Fibroblast of villous mesenchyme (primary cell): ENCODE measurements around the gene ABHD17B. TPM values are rescaled to one million over a fixed set of nuclear protein-coding genes. Genes with fewer than 3 reads are reported as not detected.

Experiments
- DNase-seq: peaks from one replicate; pipeline ENCODE4 v3.0.0-alpha.2; 2010; ENCODE audit warnings: low read depth
- H3K4me3 ChIP-seq: 2 replicates; pipeline ENCODE4 v1.5.1; 2011; ENCODE audit warnings: low read depth, mild to moderate bottlenecking, low read length
- total RNA-seq: library from RNA; depleted of rRNA; stranded (reverse); fragments of >200 nt; gene quantifications from 2 replicates; pipeline ENCODE4 v1.2.3, GENCODE V29; 2012
- TF ChIP-seq, protein P1 (sequence below): IDR thresholded peaks from 2 replicates; pipeline ENCODE4 v1.5.1; 2012; ENCODE audit warnings: low read depth, mild to moderate bottlenecking, low read length; ENCODE audit not compliant: insufficient read depth

Gene ABHD17B
- total RNA-seq, 1 donor, result 27.2 TPM

DNA sequence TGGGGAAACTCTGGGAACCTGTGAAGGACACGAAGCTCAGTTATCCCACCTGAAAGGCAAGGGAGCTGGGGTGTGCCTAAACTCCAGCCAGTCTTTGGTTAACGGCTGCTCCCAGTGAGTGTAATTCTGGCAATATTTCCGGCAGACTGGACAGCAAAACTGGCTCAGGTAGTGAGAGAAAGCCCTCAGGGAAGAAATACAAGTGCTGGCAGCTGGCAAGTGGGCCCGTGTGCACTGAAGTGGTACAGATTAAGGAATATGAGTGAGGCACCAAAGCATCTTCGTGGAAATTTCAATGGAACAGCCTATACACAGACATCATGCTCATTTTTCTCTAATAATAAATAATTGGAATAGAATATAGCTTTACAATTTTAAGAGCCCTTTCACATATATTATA lies 56.2 kb downstream of the ABHD17B start:
- DNase-seq, result no peak
- H3K4me3 ChIP-seq, result no peak overlapping the region
- TF ChIP-seq, protein P1, sequence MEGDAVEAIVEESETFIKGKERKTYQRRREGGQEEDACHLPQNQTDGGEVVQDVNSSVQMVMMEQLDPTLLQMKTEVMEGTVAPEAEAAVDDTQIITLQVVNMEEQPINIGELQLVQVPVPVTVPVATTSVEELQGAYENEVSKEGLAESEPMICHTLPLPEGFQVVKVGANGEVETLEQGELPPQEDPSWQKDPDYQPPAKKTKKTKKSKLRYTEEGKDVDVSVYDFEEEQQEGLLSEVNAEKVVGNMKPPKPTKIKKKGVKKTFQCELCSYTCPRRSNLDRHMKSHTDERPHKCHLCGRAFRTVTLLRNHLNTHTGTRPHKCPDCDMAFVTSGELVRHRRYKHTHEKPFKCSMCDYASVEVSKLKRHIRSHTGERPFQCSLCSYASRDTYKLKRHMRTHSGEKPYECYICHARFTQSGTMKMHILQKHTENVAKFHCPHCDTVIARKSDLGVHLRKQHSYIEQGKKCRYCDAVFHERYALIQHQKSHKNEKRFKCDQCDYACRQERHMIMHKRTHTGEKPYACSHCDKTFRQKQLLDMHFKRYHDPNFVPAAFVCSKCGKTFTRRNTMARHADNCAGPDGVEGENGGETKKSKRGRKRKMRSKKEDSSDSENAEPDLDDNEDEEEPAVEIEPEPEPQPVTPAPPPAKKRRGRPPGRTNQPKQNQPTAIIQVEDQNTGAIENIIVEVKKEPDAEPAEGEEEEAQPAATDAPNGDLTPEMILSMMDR, result no peak

DNA sequence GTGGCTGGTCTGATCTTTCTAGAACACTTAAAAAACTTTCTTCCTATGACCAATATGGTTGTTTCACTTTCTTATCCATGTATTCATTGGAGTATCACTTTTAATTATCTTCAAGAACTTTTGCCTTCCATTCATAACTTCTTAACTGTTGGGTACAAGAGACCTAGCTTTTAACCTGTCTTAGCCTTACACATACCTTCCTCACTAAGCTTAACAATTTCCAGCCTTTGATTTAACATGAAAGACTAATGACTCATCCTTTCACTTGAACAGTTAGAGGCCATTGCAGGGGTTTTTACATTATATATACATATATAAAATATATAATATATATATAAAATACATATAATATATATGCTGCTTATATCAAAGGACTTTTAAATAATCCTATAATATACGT lies 57.9 kb downstream of the ABHD17B start:
- no peak for DNase-seq
- TF ChIP-seq, protein P1, result no peak
- no peak overlapping the region for H3K4me3 ChIP-seq

DNA sequence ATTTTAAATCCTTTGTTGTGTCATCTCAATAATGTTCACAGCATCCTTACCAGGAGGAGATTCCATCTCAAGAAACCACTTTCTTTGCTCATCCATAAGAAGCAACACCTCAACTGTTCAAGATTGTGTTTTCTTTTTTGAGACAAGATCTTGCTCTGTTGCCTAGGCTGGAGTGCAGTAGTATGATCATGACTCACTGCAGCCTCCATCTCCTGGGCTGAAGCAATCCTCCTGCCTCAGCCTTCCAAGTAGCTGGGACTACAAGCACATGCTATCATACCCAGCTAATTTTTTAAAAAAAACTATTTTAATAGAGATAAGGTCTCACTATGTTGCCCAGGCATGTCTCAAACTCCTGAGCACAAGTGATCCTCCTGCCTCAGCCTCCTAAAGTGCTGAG lies 60.0 kb downstream of the ABHD17B start:
- no peak for DNase-seq
- no peak overlapping the region for H3K4me3 ChIP-seq
- TF ChIP-seq, protein P1, result no peak

DNA sequence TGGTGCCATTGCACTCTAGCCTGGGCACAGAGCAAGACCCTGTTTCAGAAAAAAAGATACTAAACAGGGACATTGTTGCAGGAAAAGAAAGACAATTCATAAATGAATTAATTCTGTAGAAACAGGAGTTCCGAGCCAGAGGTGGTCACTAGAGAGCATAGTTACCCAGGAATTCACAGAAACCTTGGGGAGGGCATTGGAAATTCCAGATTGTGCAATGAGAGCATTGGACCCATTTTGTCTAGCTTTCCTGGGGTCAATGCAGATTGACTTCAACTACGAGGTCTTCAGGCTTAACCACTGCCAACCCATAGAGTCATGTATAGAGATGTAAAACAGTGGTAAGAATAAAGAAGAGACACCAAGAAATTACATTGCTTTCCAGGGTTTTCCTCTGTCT lies 63.1 kb downstream of the ABHD17B start:
- DNase-seq, result no peak
- TF ChIP-seq, protein P1, result no peak
- H3K4me3 ChIP-seq, result no peak overlapping the region

DNA sequence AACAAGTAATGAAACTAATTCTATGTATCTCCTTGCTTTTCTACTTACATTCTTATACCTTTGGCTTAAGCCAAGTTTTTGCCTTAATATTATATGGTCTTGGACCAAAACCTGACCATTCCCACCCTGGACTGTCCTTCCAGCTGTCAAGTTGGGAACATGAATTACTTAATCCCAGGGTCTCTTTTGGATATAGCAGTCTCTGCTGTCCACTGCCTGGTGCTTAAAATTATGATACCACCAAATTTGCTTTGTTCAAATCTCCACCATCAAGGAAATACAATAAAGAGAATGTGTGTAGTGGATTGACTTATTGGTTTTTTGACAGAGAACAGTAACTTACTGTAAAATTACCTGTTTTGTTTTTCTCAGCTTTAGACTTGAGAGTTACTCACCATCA lies 66.2 kb downstream of the ABHD17B start:
- no peak for DNase-seq
- H3K4me3 ChIP-seq, result no peak overlapping the region
- TF ChIP-seq, protein P1, result no peak

DNA sequence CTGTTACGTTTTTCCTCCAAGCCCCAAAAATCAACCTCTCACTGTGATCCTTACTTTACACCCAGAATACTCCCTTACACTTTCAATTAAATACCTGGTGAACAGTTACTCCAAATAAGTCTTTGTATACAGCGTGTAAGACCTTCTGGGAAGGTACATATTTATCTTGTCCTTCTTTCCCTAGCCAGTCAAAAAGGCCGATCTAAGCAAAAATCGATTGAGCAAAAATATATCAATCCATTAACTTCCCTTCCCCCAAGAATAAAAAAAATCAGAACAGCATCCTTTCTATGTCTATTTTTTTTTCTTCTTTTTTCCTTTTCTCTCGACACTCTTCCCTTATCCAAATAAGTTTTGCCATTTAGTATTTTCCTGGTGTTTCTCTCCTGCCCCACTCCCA lies 71.3 kb downstream of the ABHD17B start:
- DNase-seq, result no peak
- no peak overlapping the region for H3K4me3 ChIP-seq
- TF ChIP-seq, protein P1, result no peak

DNA sequence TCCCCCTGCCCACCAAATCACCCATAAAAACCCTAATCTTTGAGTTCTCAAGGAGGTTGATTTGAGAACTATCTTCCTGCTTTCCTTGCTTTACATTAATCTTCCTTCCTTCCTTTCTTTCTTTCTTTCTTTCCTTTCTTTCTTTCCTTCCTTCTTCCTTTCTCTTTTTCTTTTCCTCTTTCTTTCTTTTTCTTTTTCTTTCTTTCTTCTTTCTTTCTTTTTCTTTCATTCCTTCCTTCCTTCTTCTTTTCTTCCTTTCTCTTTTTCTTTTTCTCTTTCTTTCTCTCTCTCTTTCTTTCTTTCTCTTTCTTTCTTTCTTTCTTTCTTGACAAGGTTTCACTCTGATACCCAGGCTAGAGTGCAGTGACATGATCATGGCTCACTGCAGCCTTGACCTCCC lies 75.4 kb downstream of the ABHD17B start:
- TF ChIP-seq, protein P1, result no peak

More for the DNA sequence above, 75.4 kb downstream of the ABHD17B start:
- no peak for DNase-seq
- no peak overlapping the region for H3K4me3 ChIP-seq
